Measurements from ENCODE around the gene ANKRA2.

- TF ChIP-seq POLR2AphosphoS5 (IDR thresholded peaks at IDR 0.05): peak in 3 of 4 donors; percentile 12 to 42 (median 14)
- no peak for TF ChIP-seq EP300 (IDR thresholded peaks at IDR 0.05)
- no peak for TF ChIP-seq POLR2A (IDR thresholded peaks at IDR 0.05)
Measured at GRCh38 chr5:73591698-73592501, 26.5 kb upstream of the ANKRA2 start.

Measured in sigmoid colon (tissue), 4 donors.